ENCODE measurements around the gene JPH3. TPM values are rescaled to one million over a fixed set of nuclear protein-coding genes. Genes with fewer than 3 reads are reported as not detected.

JPH3 gene
- total RNA-seq = under 1 TPM; 0.14 to 0.19 TPM

GRCh38 chr16:87602001-87602775 lies at the start of gene JPH3:
TSS of gene JPH3 (plus strand) at chr16:87602508. CDS start at chr16:87603147, 639 bp downstream.
- ATAC-seq = peak; percentile 16
- H3K27ac Mint-ChIP-seq = no peak within 1 kb of the TSS
- CTCF ChIA-PET = interaction anchor here (0.6 kb wide), 1 partner anchor 82 kb away, joined by 3 read pairs; no protein-coding TSS in a partner anchor

DNA sequence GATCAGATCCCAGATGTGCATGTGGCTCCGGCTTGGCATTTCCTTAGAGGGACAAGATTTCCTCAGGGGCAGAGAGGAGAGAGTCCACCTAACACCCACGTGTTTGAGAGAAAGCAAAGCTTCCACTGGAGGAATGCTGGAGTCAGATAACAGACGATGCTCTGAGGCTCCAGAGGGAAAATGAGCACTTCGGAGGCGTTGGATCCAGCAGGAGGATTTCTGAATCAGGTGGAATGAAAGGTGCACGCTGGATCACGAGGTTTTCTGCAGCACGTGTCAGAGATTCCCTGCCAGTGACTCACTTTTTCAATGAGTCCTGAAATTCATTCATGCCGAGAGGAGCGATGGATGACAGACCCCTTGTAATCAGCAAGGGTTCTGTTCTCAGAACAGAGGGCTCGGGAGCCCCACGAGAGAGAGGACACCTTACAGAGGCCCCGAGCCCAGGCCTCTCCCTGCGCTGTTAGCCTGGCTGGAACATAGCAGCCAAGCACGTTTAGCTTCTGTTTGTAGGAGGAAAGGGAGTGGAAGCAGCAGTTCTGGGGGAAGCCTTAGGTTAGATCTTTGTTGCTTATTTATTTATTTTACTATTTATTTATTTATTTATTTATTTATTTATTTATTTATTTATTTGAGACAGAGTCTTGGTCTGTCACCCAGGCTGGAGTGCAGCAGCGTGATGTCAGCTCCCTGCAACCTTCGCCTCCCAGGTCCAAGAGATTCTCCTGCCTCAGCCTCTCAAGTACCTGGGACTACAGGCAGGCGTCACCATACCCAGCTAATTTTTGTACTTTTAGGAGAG lies 49.3 kb upstream of the JPH3 start:
- Mint-ChIP-seq H3K4me3 (no peak overlapping the region), H3K36me3 (ENCODE audit: low read depth) (no peaks in the 10 kb centered on the region), H3K27ac (no peak overlapping the region), H3K9me3 (ENCODE audit: low read depth) (no peaks in the 10 kb centered on the region), H3K27me3 (peaks cover 11% of the 10 kb centered on the region), H3K4me1 (no peaks in the 10 kb centered on the region)
- DNase-seq = no peak
- intact Hi-C loops (cut with DNase I, micrococcal nuclease) = no loop called here
- POLR2A ChIA-PET = no interaction called here
- no peak for ATAC-seq
- CTCF ChIA-PET = interaction anchor here (0.5 to 0.6 kb wide), 2 partner anchors 134 to 596 kb away, joined by 3 to 6 read pairs; no protein-coding TSS in a partner anchor

More at GRCh38 chr16:87602001-87602775, at the start of gene JPH3:
- POLR2A ChIA-PET = interaction anchor here (0.7 kb wide), 1 partner anchor 111 kb away, joined by 4 read pairs; no protein-coding TSS in a partner anchor
- H3K36me3 Mint-ChIP-seq (ENCODE audit: low read depth) = no peaks in the 10 kb centered on the region
- H3K27me3 Mint-ChIP-seq = peaks cover 60% of the 10 kb centered on the region
- H3K4me3 Mint-ChIP-seq = peak within 1 kb of the TSS; percentile 52
- DNase-seq = peak; percentile 26
- H3K9me3 Mint-ChIP-seq (ENCODE audit: low read depth) = peaks cover 3% of the 10 kb centered on the region
- intact Hi-C loops (cut with DNase I, micrococcal nuclease) = no loop called here
- peaks cover 8% of the 10 kb centered on the region for H3K4me1 Mint-ChIP-seq

DNA sequence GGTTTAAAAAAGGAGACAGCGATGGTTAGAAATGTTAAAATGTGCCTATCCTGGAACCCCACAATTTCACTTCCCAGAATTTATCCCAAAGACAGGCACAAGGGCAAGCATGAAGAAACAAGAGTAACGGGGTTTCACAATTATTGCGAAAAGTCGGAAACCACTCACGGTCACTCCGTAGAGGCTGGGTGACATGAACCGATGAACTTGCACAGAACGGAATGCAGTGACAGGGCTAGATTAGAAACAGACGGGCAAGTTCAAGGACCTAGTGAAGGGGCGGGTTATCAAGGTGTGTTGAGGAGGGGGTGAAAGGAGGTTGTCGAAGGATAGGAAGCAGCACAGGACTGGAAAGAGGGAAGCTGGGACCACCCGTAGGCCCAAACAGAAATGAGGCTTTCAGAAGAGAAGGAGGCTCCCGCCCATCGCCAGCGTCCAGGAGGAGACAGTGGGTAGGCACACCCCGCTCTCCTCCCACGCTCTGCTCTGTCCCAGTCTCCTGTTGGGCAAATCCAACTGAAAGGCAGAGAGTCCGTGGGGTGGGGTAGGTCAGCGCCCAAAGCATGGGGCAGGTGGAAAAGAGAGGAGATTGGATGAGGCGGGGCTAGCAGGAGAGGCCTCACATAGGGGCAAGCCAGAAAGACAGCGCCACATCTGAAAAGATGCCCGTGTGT lies 47.4 kb upstream of the JPH3 start:
- H3K9me3 Mint-ChIP-seq (ENCODE audit: low read depth) = no peaks in the 10 kb centered on the region
- no peak overlapping the region for H3K4me3 Mint-ChIP-seq
- POLR2A ChIA-PET = no interaction called here
- H3K27me3 Mint-ChIP-seq = peaks cover 10% of the 10 kb centered on the region
- intact Hi-C loops (cut with DNase I, micrococcal nuclease) = no loop called here
- no peaks in the 10 kb centered on the region for H3K4me1 Mint-ChIP-seq
- no peak for ATAC-seq
- no peaks in the 10 kb centered on the region for H3K36me3 Mint-ChIP-seq (ENCODE audit: low read depth)
- no peak for DNase-seq
- CTCF ChIA-PET = no interaction called here
- H3K27ac Mint-ChIP-seq = no peak overlapping the region

- CTCF ChIA-PET = no interaction called here
- no peak for ATAC-seq
Measured at GRCh38 chr16:87555647-87556046, 46.7 kb upstream of the JPH3 start.

DNA sequence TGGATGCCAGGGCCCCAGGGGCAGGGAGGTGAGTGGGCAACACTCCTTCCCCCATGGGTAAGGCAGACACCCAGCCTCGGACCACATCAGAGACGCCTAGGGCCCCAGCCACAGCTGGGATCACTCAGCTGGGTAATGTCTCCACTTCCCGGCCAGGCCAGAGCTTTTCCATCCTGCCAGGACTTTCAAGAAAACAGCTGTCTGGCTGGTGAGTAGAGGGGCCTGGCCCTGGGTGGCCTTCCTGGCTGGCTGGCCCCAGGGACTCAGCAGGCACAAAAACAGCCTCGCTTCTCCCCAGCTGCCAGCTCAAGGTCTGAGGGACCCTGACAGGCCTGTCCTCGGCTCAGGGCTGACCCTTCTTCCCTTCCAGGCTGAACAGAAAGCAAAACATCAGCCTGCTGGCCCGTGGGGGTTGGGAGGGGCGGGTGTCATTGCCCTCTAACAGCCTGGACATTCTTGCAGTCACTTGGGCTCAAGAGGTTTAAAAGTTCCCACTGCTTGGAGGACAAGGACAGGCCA lies 45.3 kb upstream of the JPH3 start:
- H3K36me3 Mint-ChIP-seq (ENCODE audit: low read depth) = no peaks in the 10 kb centered on the region
- DNase-seq (no peak), ATAC-seq (no peak)
- H3K4me3 Mint-ChIP-seq = no peak overlapping the region
- POLR2A ChIA-PET = no interaction called here
- H3K9me3 Mint-ChIP-seq (ENCODE audit: low read depth) = no peaks in the 10 kb centered on the region
- intact Hi-C loops (cut with DNase I, micrococcal nuclease) = no loop called here
- H3K27ac Mint-ChIP-seq = no peak overlapping the region
- CTCF ChIA-PET = no interaction called here
- H3K27me3 Mint-ChIP-seq = peaks cover 8% of the 10 kb centered on the region
- H3K4me1 Mint-ChIP-seq = no peaks in the 10 kb centered on the region

More at GRCh38 chr16:87555647-87556046, 46.7 kb upstream of the JPH3 start:
- Mint-ChIP-seq H3K27me3 (peaks cover 8% of the 10 kb centered on the region), H3K9me3 (ENCODE audit: low read depth) (no peaks in the 10 kb centered on the region), H3K4me3 (no peak overlapping the region), H3K36me3 (ENCODE audit: low read depth) (no peaks in the 10 kb centered on the region), H3K27ac (no peak overlapping the region), H3K4me1 (no peaks in the 10 kb centered on the region)
- intact Hi-C loops (cut with DNase I, micrococcal nuclease) = no loop called here
- POLR2A ChIA-PET = no interaction called here
- no peak for DNase-seq

DNA sequence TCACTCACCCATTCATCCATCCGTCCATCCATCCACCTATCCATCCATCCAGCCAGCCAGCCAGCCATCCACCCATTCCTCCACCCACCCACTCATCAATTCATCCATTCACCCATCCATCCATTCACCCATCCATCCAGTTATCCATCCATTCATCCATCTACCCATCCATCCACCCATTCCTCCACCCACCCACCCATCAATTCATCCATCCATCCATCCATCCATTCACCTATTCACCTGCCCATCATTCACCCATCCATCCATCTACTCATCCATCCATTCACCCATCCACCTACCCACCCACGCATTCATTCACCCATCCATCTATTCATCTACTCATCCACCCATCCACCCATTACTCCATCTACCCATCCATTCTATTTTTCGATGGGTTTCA lies 43.6 kb upstream of the JPH3 start:
- H3K4me1 Mint-ChIP-seq = no peaks in the 10 kb centered on the region
- ChIA-PET POLR2A (no interaction called here), CTCF (no interaction called here)
- DNase-seq = no peak
- H3K27me3 Mint-ChIP-seq = peaks cover 8% of the 10 kb centered on the region
- intact Hi-C loops (cut with DNase I, micrococcal nuclease) = no loop called here
- peaks cover 2% of the 10 kb centered on the region for H3K9me3 Mint-ChIP-seq (ENCODE audit: low read depth)
- no peak for ATAC-seq
- H3K4me3 Mint-ChIP-seq = no peak overlapping the region
- H3K27ac Mint-ChIP-seq = no peak overlapping the region
- H3K36me3 Mint-ChIP-seq (ENCODE audit: low read depth) = no peaks in the 10 kb centered on the region

GRCh38 chr16:87559945-87560344 lies 42.4 kb upstream of the JPH3 start:
- H3K4me3 Mint-ChIP-seq = no peak overlapping the region
- CTCF ChIA-PET = no interaction called here
- H3K4me1 Mint-ChIP-seq = no peaks in the 10 kb centered on the region
- POLR2A ChIA-PET = no interaction called here
- H3K9me3 Mint-ChIP-seq (ENCODE audit: low read depth) = peaks cover 7% of the 10 kb centered on the region
- intact Hi-C loops (cut with DNase I, micrococcal nuclease) = no loop called here
- H3K27ac Mint-ChIP-seq = no peak overlapping the region
- no peaks in the 10 kb centered on the region for H3K36me3 Mint-ChIP-seq (ENCODE audit: low read depth)
- ATAC-seq (no peak), DNase-seq (no peak)
- H3K27me3 Mint-ChIP-seq = peaks cover 8% of the 10 kb centered on the region

- POLR2A ChIA-PET = no interaction called here
- Mint-ChIP-seq H3K4me1 (no peaks in the 10 kb centered on the region), H3K27ac (no peak overlapping the region), H3K9me3 (ENCODE audit: low read depth) (peaks cover 7% of the 10 kb centered on the region), H3K36me3 (ENCODE audit: low read depth) (no peaks in the 10 kb centered on the region), H3K27me3 (peaks cover 8% of the 10 kb centered on the region), H3K4me3 (no peak overlapping the region)
- CTCF ChIA-PET = interaction anchor here (2.0 kb wide), 1 partner anchor 76 kb away, joined by 12 read pairs; no protein-coding TSS in a partner anchor
- peak; percentile 64 for DNase-seq
- ATAC-seq = peak; percentile 92
- intact Hi-C loops (cut with DNase I, micrococcal nuclease) = no loop called here
Measured at GRCh38 chr16:87560428-87561199, 41.7 kb upstream of the JPH3 start.

GRCh38 chr16:87561200-87562105 lies 40.9 kb upstream of the JPH3 start:
- ATAC-seq = no peak
- POLR2A ChIA-PET = no interaction called here
- CTCF ChIA-PET = interaction anchor here (2.0 kb wide), 1 partner anchor 75 kb away, joined by 12 read pairs; no protein-coding TSS in a partner anchor

DNA sequence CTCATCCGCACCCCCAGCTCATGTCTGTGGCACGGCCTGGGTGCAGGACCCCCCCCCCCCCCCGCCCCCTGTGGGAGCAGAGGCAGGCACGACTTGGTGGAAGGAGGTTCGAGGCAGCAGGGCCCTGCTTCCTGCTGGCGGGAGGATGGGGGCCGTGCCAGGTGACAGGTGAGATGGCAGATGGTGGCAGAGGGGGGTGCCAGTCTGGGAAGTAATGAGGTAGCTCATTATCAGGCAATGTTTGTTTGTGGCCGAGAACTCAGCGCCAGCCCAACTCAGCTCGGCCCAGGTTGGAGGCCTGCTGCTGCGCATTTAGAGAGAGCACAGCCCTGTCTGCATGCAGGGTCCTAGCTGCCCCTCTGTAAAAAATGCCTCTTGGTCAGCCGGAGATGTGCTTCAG lies 40.1 kb upstream of the JPH3 start:
- intact Hi-C loops (cut with DNase I, micrococcal nuclease) = no loop called here
- Mint-ChIP-seq H3K4me1 (no peaks in the 10 kb centered on the region), H3K27ac (no peak overlapping the region), H3K4me3 (no peak overlapping the region), H3K27me3 (peaks cover 8% of the 10 kb centered on the region), H3K36me3 (ENCODE audit: low read depth) (no peaks in the 10 kb centered on the region), H3K9me3 (ENCODE audit: low read depth) (peaks cover 7% of the 10 kb centered on the region)
- DNase-seq (no peak), ATAC-seq (no peak)
- POLR2A ChIA-PET = no interaction called here
- CTCF ChIA-PET = interaction anchor here (0.6 to 2.0 kb wide), 3 partner anchors 9 to 920 kb away, joined by 3 to 12 read pairs (median 4); no protein-coding TSS in a partner anchor

More at GRCh38 chr16:87561200-87562105, 40.9 kb upstream of the JPH3 start:
- Mint-ChIP-seq H3K27me3 (peaks cover 8% of the 10 kb centered on the region), H3K4me3 (no peak overlapping the region), H3K27ac (no peak overlapping the region), H3K4me1 (no peaks in the 10 kb centered on the region), H3K9me3 (ENCODE audit: low read depth) (peaks cover 7% of the 10 kb centered on the region), H3K36me3 (ENCODE audit: low read depth) (no peaks in the 10 kb centered on the region)
- intact Hi-C loops (cut with DNase I, micrococcal nuclease) = no loop called here
- DNase-seq = no peak

Measured in activated CD4-positive, alpha-beta T cell treated with anti-CD3 and anti-CD28 coated beads for 36 hours (primary cell).